ENCODE data around the gene KLHL34.

DNA sequence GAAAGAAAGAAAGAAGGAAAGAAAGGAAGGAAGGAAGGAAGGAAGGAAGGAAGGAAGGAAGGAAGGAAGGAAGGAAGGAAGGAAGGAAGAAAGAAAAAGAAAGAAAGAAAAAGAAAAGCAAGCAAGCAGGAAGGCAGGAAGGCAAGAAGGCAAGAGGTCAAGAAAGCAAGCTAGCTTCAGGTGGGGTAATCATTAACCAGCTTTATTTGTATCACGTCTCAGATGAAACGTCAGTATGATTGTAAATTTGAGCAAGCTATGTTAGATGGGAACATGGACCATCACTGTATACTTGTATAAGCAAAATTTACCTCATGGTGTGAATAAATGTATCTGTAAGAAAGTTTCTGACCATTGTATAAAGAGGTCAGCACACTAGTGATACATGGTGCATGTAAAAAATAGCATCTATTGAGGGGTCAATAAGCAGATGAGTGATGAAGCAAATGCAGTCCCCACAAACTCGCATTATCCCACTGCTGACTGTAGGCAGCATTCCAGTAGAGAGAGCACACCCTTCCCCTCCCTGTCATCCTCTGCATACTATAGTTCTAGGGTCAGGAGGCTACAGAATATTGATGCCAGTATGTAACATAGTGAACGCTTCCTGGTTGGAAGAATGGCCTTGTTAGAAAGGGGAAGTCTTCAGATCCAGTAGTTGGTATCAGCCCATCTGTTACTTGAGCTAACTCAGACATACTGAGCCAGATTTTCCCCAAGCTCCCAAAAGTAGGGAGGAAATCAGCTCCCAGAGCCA lies 16.5 kb upstream of the KLHL34 start:
- TF ChIP-seq, protein P1, sequence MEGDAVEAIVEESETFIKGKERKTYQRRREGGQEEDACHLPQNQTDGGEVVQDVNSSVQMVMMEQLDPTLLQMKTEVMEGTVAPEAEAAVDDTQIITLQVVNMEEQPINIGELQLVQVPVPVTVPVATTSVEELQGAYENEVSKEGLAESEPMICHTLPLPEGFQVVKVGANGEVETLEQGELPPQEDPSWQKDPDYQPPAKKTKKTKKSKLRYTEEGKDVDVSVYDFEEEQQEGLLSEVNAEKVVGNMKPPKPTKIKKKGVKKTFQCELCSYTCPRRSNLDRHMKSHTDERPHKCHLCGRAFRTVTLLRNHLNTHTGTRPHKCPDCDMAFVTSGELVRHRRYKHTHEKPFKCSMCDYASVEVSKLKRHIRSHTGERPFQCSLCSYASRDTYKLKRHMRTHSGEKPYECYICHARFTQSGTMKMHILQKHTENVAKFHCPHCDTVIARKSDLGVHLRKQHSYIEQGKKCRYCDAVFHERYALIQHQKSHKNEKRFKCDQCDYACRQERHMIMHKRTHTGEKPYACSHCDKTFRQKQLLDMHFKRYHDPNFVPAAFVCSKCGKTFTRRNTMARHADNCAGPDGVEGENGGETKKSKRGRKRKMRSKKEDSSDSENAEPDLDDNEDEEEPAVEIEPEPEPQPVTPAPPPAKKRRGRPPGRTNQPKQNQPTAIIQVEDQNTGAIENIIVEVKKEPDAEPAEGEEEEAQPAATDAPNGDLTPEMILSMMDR (IDR thresholded peaks at IDR 0.05): no peak
- no peak for TF ChIP-seq SMC3 (IDR thresholded peaks at IDR 0.05; ENCODE audit: low read depth, low read length)
- TF ChIP-seq EP300 (IDR thresholded peaks at IDR 0.05; ENCODE audit: borderline replicate concordance in 1 of 2, low read depth in 1 of 2, low read length in 1 of 2): no peak
- TF ChIP-seq POLR2AphosphoS5 (IDR thresholded peaks at IDR 0.05; ENCODE audit: low read depth, low read length): no peak
- TF ChIP-seq TEAD4 (IDR thresholded peaks at IDR 0.05; ENCODE audit: borderline replicate concordance, insufficient read depth): no peak
- no peak for TF ChIP-seq NRF1 (IDR thresholded peaks at IDR 0.05; ENCODE audit: low read depth, low read length)
- TF ChIP-seq, protein P2, sequence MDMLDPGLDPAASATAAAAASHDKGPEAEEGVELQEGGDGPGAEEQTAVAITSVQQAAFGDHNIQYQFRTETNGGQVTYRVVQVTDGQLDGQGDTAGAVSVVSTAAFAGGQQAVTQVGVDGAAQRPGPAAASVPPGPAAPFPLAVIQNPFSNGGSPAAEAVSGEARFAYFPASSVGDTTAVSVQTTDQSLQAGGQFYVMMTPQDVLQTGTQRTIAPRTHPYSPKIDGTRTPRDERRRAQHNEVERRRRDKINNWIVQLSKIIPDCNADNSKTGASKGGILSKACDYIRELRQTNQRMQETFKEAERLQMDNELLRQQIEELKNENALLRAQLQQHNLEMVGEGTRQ (IDR thresholded peaks at IDR 0.05; ENCODE audit: borderline replicate concordance, low read depth, low read length): no peak
- TF ChIP-seq, protein P3, sequence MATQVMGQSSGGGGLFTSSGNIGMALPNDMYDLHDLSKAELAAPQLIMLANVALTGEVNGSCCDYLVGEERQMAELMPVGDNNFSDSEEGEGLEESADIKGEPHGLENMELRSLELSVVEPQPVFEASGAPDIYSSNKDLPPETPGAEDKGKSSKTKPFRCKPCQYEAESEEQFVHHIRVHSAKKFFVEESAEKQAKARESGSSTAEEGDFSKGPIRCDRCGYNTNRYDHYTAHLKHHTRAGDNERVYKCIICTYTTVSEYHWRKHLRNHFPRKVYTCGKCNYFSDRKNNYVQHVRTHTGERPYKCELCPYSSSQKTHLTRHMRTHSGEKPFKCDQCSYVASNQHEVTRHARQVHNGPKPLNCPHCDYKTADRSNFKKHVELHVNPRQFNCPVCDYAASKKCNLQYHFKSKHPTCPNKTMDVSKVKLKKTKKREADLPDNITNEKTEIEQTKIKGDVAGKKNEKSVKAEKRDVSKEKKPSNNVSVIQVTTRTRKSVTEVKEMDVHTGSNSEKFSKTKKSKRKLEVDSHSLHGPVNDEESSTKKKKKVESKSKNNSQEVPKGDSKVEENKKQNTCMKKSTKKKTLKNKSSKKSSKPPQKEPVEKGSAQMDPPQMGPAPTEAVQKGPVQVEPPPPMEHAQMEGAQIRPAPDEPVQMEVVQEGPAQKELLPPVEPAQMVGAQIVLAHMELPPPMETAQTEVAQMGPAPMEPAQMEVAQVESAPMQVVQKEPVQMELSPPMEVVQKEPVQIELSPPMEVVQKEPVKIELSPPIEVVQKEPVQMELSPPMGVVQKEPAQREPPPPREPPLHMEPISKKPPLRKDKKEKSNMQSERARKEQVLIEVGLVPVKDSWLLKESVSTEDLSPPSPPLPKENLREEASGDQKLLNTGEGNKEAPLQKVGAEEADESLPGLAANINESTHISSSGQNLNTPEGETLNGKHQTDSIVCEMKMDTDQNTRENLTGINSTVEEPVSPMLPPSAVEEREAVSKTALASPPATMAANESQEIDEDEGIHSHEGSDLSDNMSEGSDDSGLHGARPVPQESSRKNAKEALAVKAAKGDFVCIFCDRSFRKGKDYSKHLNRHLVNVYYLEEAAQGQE (IDR thresholded peaks at IDR 0.05; ENCODE audit: low read depth, low read length): no peak
- no peak for TF ChIP-seq MXI1 (IDR thresholded peaks at IDR 0.05; ENCODE audit: low read depth, low read length)
- TF ChIP-seq, protein P4, sequence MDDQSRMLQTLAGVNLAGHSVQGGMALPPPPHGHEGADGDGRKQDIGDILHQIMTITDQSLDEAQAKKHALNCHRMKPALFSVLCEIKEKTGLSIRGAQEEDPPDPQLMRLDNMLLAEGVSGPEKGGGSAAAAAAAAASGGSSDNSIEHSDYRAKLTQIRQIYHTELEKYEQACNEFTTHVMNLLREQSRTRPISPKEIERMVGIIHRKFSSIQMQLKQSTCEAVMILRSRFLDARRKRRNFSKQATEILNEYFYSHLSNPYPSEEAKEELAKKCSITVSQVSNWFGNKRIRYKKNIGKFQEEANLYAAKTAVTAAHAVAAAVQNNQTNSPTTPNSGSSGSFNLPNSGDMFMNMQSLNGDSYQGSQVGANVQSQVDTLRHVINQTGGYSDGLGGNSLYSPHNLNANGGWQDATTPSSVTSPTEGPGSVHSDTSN (IDR thresholded peaks at IDR 0.05): no peak
- no peak for TF ChIP-seq CHD2 (IDR thresholded peaks at IDR 0.05; ENCODE audit: low read length, partially characterized antibody)
- TF ChIP-seq RCOR1 (IDR thresholded peaks at IDR 0.05; ENCODE audit: low read length): no peak
- TF ChIP-seq, protein P5, sequence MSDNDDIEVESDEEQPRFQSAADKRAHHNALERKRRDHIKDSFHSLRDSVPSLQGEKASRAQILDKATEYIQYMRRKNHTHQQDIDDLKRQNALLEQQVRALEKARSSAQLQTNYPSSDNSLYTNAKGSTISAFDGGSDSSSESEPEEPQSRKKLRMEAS (IDR thresholded peaks at IDR 0.05; ENCODE audit: low read depth): no peak

Measured in SK-N-SH (cell line).